ENCODE data around the gene TBC1D8.

The TBC1D8 gene

DNA sequence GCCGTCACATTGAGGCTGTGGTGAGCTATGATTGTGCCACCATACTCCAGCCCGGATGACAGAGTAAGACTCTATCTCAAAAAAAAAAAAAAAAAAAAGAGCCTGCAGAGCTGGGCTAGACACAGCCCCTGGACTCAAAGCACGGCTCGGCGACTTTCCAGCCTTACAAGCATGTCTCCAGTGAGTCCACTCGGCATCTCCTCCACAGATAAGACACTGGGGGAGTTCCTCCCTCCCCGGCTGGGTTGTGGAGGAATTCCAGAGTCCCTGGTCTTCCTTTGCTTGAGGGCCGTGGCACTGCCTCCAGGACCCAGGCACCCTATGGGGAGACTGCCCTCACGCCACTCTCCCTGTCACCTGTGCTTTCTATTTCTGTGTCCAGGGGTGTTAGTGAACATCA, 180.0 kb downstream of the TBC1D8 start:
- no peak overlapping the region for H3K4me3 ChIP-seq (ENCODE audit: low read depth, low read length)
- DNase-seq (ENCODE audit: low read depth): no peak

DNA sequence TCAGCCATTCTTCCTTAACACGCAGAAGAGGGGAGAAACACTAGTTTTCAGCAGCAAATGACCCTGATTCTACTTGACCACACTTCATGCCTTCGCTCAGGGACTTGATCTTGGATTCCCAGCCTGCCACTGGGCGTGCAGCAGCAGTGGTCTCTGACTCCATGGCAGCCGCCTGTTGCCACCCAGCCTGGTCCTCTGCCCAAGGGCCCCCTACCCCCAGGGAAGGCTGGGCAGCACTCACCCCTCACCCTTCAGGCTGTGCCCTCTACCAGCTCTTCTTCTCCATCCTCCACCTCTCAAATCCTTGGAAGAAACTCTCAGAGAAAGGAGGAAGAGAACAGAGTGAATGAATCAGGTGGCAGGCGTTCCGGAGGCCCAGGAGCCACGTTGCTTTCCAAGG, 181.2 kb downstream of the TBC1D8 start:
- no peak for DNase-seq (ENCODE audit: low read depth)
- no peak overlapping the region for H3K4me3 ChIP-seq (ENCODE audit: low read depth, low read length)

DNA sequence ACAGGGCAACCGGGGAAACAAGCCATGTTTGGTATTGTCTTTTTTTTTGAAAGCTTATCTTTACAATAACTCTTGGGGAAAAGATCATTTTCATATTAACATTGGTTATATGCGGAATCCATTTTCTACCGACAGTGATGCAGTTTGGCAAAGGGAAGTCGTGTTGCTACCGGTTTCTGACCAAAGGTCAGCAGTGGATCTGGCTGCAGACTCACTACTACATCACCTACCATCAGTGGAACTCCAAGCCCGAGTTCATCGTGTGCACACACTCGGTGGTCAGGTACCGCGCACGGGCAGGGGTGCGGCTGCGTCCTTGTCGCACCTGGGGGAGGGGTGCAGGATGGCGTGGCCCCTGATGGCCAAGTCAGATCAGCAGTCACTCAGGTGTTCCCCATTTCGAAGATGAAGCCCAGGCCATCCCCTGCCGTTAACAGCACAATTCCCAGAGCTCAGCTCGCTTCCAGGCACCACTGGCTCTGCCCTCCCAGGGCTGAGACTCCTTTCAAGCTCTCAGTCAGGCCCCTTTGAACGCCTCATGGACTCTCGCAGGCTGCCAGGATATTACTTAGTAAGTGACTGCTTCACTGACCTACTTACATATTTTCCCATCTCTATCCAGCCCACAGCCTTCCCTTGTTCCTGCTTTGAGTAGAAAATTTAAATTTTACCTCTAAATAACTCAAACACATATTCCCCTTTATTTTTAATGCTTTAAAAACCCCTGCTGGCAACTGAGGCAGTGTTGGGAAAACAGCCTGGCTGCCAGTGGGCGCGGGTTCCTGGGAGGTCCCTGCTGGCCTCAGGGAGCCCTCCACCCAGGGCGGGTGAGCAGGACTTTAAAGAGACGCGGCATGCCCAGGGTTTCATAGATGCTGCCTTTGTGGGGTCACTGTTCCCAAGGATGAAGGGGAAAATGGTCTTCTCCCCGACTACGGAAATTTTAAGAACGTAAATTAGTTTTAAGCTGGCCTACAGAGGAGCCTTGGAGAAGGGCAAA, 182.7 kb downstream of the TBC1D8 start:
- no peak for DNase-seq (ENCODE audit: low read depth)

DNA sequence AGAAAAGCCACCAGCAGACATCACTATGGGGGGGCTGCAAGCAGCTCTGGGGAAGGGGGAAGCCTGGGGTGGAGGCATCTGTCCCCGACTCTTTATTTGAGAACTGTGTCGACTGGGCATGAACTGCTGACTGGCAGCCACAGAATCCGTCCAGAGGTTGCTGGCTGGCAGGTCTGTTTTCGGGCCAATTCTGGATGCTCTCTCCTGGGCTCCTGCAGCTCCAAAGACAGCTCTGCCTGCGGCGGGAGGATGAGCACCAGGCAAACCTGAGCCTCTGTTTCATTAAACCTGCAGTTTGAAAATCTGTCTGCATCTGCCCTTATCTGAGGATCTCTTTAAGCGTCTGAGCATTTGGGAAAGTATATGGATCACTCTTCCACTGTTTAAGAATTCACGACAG, 183.5 kb downstream of the TBC1D8 start:
- no peak for DNase-seq (ENCODE audit: low read depth)
- no peak overlapping the region for H3K4me3 ChIP-seq (ENCODE audit: low read depth, low read length)

More for the DNA sequence above, 182.7 kb downstream of the TBC1D8 start:
- H3K4me3 ChIP-seq (ENCODE audit: low read depth, low read length): no peak overlapping the region

DNA sequence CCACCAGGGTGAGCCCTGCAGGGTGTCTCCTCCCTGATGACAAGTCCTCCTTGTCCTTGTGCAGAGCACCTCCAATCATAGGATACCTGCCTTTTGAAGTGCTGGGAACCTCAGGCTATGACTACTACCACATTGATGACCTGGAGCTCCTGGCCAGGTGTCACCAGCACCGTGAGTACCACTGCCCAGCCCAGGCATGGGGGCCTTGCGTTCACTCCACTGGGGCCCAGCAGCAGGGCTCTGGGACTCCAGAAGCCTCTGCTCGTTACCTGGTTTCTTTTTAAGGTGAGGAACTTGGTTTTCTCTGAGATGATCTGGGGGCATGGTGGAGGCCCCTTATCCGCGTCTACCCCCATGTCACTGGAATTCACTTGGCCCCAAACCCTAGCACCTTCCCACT, 185.6 kb downstream of the TBC1D8 start:
- no peak overlapping the region for H3K4me3 ChIP-seq (ENCODE audit: low read depth, low read length)

DNA sequence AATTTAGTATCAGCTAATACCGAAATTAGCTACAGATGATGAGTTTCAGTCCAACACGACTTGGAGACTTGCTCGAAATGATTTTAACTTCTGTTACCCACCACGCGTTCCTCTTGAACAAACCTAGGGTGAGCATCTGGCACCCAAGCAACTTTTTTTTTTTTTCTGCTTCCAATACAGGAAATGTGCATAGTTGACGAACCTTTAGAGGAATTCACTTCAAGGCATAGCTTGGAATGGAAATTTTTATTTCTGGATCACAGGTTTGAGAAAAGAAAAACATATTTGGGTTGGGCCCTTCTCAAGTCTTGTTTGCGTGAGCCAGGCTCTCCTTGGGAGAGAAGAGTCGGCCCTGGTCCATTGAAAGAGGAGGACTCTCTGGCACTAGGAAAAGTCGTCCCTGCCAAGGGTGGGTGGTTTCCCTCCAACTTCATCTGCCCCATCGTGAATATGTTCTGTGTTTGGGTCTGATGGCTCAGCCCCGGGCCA, 186.5 kb downstream of the TBC1D8 start:
- no peak overlapping the region for H3K4me3 ChIP-seq (ENCODE audit: low read depth, low read length)
- no peak for DNase-seq (ENCODE audit: low read depth)

More for the DNA sequence above, 185.6 kb downstream of the TBC1D8 start:
- no peak for DNase-seq (ENCODE audit: low read depth)

DNA sequence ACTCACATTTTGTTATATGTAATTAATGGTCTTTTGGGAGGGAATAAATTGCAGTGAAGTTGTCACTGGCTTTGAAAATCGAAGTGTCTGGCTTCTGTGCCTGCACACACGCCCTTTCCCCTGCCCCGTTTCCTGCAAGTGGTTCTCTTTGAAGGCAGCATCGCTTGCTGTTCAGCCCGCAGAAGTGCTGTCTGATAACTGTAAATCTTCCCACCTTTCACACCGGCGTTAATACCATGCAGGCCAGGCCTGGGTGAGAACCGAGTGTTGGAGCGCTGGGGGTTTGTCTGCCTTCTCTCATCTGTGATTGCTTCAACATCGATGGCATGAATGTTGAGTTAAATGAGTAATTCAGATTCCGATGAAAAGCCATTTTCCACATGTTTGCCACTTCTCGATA, 187.0 kb downstream of the TBC1D8 start:
- DNase-seq (ENCODE audit: low read depth): no peak
- H3K4me3 ChIP-seq (ENCODE audit: low read depth, low read length): no peak overlapping the region

DNA sequence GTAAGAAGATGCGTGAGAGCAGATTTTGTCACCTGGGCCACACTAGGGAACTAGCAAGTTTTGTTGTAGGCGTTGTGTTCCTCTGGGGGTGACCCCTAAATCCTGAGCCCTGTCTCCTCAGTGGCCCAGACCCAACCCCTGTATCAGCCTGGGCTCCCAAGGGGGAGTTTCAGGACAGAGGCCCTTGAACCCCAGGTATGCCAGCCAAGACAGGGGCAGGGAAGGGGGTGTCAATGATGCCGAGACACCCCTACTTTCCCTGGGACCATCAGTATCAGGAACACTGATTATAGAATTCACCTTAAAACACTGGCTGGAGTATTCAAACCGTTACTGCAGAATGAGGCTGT, 188.2 kb downstream of the TBC1D8 start:
- no peak overlapping the region for H3K4me3 ChIP-seq (ENCODE audit: low read depth, low read length)
- no peak for DNase-seq (ENCODE audit: low read depth)

DNA sequence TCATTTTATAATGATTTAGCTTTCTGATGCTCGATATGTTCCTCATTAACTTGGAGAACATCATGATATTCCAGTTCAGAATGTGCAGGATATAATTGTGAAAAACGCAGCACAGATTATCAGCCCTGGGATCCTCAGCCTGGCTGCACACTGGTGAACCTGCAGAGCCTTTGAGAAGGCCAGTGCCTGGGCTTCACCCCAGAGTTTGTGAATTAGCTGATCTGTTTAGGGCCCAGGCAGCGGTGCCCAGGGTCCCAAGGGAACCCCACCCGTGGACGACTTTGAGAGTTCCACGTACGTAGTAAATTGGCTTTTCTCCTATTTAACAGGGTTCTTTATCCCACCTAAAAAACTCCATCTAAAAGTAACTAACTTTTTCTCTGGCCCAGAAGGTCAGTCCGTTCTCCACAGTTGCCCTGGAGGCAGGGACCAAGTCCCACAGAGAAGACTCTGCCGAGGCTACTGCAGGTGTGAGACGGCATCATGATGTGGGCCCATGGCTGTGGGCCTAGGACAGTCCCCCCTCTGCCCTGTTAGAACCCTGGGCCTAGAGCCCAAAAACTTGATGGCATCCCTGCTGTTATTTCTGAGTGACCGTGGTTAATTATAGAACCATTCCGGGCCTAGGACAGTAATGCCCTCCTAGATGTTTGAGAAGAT, 188.7 kb downstream of the TBC1D8 start:
- DNase-seq (ENCODE audit: low read depth): no peak

DNA sequence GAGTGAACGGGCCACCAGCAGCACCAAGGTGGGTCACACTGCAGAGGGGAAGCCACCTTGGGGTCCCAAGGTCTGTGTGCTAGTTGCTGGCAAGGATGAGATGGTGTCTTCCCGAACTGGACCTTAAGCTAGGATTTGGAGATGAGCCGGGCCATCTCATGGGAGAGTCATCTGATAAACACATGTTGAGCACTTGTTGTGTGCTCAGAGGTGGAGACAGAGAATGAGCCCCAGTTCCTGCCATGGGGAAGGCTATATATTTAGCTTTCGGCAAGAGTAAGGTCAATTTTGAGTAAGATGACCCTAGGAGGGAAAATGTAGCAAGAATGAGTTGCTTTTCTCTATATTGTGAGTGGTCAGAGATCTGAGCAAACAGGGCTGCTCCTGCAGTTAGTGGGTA, 190.5 kb downstream of the TBC1D8 start:
- DNase-seq (ENCODE audit: low read depth): no peak

More for the DNA sequence above, 188.7 kb downstream of the TBC1D8 start:
- no peak overlapping the region for H3K4me3 ChIP-seq (ENCODE audit: low read depth, low read length)

DNA sequence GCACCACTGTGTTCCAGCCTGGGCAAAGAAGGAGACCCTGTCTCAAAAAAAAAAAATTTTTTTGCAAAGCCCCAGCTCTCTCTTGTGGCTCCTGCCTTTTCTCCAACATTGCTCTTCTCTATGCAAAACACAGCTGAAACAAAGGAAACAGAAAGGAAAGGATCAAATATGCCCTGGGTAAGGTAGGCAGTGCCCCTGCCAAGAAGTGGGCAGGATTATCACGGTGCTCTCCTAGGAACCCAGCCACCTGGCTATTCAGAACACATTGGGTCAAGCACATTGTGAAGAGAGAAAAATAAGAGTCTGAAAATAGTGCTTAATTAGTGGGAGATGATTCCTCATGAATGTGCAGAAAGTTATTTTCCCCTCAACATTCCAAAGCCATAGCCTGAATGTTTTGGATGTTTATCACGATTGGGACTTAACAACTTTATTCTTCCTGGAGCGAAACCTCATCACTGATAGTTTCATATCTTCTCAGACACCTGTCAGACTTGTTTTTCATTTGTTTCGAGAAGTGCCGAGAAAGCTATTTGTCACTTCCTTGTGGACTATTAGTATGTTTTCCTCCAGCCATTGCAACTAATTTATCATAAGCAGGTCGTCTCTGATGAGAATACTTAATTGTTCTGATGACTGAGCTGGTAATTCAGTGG, 191.8 kb downstream of the TBC1D8 start:
- DNase-seq (ENCODE audit: low read depth): no peak
- H3K4me3 ChIP-seq (ENCODE audit: low read depth, low read length): no peak overlapping the region

More for the DNA sequence above, 190.5 kb downstream of the TBC1D8 start:
- H3K4me3 ChIP-seq (ENCODE audit: low read depth, low read length): no peak overlapping the region

DNA sequence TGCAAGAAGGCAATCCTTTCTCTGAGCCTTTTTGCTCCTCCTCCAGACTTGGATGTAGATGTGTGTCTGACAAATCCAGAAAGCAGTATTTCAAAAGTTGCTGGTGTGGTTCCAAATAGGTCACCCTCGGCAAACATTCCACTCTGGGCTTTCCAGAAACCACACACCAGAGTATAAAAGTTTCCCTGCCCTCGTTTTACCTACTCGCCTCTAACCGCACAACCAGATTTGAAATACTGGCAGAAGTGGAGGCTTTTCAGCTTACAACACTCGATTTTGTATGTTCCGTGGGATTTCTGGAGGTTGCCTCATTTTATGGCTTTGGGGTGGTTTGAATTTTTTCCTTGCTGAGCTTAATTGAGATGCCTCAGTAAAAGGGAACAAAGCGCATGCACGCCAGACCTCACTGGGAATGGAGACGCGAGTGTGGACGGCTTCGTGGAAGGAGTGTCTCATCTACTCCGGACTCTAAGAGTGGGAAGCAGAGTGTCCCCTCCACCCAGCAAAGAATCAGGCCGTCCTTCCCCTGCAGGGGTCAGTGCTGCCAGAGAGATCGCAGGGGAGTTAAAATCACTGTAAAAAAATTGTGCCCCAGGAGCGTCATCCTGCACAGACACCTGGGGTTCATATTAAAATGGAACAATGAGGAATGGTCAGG, 193.1 kb downstream of the TBC1D8 start:
- peak; percentile 94 for DNase-seq (ENCODE audit: low read depth)
- no peak overlapping the region for H3K4me3 ChIP-seq (ENCODE audit: low read depth, low read length)

All from skeletal muscle cell (primary cell).